ENCODE measurements around the gene COL4A1.

The COL4A1 gene

GRCh38 chr13:110251193-110251819, 55.7 kb downstream of the COL4A1 start:
- no peak overlapping the region for H3K4me3 ChIP-seq (ENCODE audit: low read length)
- no peak for DNase-seq (ENCODE audit: low read depth, low spot score)

- DNase-seq (ENCODE audit: low read depth, low spot score) = no peak
- no peak overlapping the region for H3K4me3 ChIP-seq (ENCODE audit: low read length)
Measured at GRCh38 chr13:110250258-110250891, 56.6 kb downstream of the COL4A1 start.

GRCh38 chr13:110249326-110249725, 57.6 kb downstream of the COL4A1 start:
- DNase-seq (ENCODE audit: low read depth, low spot score) = no peak
- no peak overlapping the region for H3K4me3 ChIP-seq (ENCODE audit: low read length)

DNA sequence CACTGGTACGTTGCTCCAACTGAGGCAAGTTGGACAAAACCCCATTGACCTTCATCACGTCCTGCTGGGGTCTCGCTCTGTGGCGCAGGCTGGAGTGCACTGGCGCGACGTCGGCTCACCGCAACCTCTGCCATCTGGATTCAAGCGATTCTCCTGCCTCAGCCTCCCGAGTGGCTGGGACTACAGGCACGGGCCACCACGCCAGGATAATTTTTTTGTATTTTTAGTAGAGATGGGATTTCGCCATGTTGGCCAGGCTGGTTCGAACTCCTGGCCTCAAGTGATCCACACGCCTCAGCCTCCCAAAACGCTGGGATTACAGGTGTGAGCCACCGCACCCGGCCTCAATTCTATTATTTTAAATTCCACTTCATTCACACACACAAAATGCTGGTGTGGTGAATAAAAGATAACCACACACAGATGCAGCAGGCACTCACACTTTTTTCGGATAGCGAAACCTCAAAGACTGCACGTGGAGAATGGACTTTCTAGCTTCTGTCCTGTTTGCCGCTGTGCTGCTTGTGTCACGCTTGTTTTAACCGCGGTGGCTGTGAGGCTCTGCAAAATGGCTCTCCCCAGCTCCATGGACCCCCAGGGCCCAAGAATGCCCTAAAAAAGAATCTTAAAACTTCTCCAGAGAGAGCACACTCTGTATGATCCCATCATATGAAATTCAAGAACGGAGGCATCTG, 58.4 kb downstream of the COL4A1 start:
- H3K4me3 ChIP-seq (ENCODE audit: low read length) = no peak overlapping the region
- DNase-seq (ENCODE audit: low read depth, low spot score) = no peak

DNA sequence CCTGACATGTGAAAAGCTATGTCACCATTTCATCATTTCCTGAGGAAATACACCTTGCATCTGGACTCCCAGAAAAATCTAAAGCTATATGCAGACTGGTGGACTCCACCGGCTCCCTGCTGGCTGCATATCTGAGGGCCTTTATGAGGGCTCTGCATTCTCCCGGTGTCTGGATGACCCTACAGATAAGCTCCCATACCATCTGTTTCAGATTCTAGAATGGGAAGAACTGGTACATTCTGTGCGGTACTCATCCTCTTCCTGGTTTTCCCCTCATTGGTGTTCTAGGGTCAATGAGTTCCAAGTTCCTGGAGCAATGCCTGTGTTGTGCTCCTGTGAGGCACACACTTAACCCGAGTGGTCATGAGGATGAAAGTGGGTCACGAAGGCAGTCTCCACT, 60.4 kb downstream of the COL4A1 start:
- DNase-seq (ENCODE audit: low read depth, low spot score) = no peak
- H3K4me3 ChIP-seq (ENCODE audit: low read length) = no peak overlapping the region

GRCh38 chr13:110245416-110245899, 61.5 kb downstream of the COL4A1 start:
- no peak overlapping the region for H3K4me3 ChIP-seq (ENCODE audit: low read length)
- no peak for DNase-seq (ENCODE audit: low read depth, low spot score)

- no peak overlapping the region for H3K4me3 ChIP-seq (ENCODE audit: low read length)
- DNase-seq (ENCODE audit: low read depth, low spot score) = no peak
Measured at GRCh38 chr13:110244976-110245375, 62.0 kb downstream of the COL4A1 start.

DNA sequence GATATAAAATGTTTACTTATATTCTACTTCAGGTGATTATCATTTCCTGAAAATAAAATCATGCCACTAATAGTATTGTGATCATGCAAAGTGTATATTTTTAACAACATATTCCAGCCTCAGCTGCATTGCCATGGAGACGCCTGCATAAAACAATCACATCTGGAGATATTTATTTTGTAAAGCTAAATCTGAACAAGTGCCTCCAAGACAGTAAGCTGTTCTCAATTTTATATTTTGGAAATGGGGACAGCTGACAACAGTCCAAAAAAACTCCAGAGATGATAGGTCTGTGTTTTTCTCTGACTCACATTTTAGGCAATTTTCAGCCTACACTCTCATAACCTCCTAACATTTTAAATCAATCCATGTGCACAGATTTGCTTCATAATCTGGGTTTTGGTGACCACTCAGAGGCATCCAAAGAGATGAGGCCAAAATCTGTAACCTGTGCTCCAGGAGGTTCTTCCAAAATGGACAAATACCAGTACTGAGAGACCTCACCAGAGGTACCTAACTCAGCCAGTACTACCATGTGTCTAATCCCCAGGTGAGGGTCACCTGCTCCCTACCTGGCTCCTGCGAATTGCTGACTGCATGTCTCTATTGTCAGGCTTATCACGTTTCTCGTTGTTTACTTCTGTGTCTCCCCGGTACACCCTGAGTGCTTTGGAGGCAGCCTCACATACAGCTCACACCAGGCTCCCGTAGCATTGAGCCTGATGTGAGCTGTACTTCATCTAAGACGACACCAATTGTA, 62.7 kb downstream of the COL4A1 start:
- no peak overlapping the region for H3K4me3 ChIP-seq (ENCODE audit: low read length)
- DNase-seq (ENCODE audit: low read depth, low spot score) = no peak

DNA sequence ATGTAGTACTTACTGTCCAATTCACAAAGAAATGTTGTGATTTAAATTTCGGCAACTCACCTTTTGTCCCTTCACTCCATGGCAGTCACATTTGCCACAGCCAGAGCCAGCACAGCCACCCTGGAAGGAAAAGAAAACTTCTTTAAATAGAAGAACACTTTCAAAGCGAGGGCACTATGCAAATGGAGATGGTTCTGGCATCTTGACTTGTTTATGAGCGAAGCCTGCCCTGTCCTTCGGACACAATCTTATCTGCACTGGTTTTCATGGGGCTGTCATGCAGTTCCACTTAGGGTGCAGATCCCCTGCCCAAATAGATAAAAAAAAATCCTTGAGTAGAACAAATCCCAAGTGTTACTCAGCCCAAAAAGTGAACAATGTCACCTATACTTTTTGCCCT, 64.3 kb downstream of the COL4A1 start:
- H3K4me3 ChIP-seq (ENCODE audit: low read length) = no peak overlapping the region
- no peak for DNase-seq (ENCODE audit: low read depth, low spot score)

DNA sequence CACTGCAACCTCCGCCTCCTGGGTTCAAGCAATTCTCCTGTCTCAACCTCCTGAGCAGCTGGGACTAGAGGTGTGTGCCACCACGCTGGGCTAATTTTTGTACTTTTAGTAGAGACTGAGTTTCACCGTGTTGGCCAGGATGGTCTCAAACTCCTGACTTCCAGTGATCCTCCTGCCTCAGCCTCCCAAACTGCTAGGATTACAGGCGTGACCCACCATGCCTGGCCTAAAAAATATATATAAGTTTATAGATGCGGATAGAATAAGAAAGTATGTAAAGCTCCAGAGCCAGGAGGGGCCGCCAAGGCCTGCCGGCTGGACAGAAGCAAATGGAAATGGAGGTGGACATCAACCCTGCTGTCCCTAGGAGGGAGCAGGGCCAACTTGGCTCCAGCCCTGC, 66.0 kb downstream of the COL4A1 start:
- H3K4me3 ChIP-seq (ENCODE audit: low read length) = no peak overlapping the region
- no peak for DNase-seq (ENCODE audit: low read depth, low spot score)

- no peak overlapping the region for H3K4me3 ChIP-seq (ENCODE audit: low read length)
Measured at GRCh38 chr13:110240352-110240751, 66.6 kb downstream of the COL4A1 start.

GRCh38 chr13:110239280-110240125, 67.5 kb downstream of the COL4A1 start:
- DNase-seq (ENCODE audit: low read depth, low spot score) = no peak

More at GRCh38 chr13:110240352-110240751, 66.6 kb downstream of the COL4A1 start:
- DNase-seq (ENCODE audit: low read depth, low spot score) = no peak

GRCh38 chr13:110238818-110239195, 68.2 kb downstream of the COL4A1 start:
- no peak for DNase-seq (ENCODE audit: low read depth, low spot score)
- H3K4me3 ChIP-seq (ENCODE audit: low read length) = no peak overlapping the region

More at GRCh38 chr13:110239280-110240125, 67.5 kb downstream of the COL4A1 start:
- H3K4me3 ChIP-seq (ENCODE audit: low read length) = no peak overlapping the region

GRCh38 chr13:110237875-110238817, 68.8 kb downstream of the COL4A1 start:
- H3K4me3 ChIP-seq (ENCODE audit: low read length) = no peak overlapping the region
- no peak for DNase-seq (ENCODE audit: low read depth, low spot score)

DNA sequence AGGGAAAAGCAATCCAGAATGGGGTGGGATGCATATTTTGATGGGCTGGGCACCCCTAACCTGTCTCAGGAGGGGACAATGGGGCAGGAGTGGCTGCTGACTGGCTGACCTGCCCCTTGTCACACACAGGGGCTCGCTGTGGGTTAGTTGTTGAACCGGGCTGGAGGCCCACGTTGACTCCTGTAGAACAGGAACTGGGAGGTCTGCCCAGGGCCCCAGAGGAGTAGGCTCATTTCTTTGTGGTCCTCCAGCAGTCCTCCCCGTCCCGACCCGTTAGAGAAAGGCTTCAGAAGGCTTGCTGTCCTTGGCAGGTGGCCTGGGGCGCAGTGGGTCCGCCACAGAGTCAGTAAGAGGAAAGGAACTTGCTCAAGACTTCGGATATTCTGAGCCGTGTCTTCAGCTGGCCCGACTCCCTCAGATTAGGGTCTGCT, 70.1 kb downstream of the COL4A1 start:
- H3K4me3 ChIP-seq (ENCODE audit: low read length) = no peak overlapping the region
- DNase-seq (ENCODE audit: low read depth, low spot score) = no peak

DNA sequence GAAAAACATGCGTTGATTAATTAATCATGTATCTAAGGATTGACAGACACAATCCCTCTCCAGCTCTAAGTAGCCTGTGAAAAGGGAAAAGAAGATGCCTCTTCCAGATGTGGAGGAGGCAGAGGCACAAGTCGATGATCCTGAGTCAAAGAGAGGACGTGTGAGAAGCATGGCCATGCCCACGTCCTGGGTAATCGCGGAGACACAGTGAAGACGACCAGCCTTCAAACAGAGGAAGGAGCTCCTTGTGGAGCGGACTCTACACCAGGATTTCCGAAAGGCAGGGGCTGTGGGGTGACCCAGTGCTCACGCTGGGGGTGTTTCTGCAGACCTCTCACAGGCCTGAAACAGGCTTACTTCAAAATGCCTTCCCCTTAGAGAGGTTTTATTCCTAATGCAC, 70.5 kb downstream of the COL4A1 start:
- DNase-seq (ENCODE audit: low read depth, low spot score) = no peak

DNA sequence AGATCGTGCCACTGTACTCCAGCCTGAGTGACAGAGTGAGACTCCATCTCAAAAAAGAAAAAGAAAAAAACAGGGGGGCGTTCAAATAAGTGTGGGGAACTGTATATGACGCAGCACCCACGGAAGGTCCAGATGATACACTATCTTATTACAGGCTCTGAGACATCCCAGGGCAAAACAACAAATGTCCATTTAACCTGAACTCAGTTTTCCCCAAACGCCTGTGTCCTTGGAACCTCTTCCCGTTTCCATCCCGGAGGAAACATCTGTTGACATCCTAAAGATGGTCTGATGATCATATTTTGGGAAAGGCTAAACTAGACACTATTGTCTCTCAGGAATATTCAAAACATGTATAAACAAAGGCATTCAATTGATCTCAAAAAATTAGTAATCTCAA, 72.4 kb downstream of the COL4A1 start:
- H3K4me3 ChIP-seq (ENCODE audit: low read length) = no peak overlapping the region
- DNase-seq (ENCODE audit: low read depth, low spot score) = no peak

More for the DNA sequence above, 70.5 kb downstream of the COL4A1 start:
- no peak overlapping the region for H3K4me3 ChIP-seq (ENCODE audit: low read length)

- no peak for DNase-seq (ENCODE audit: low read depth, low spot score)
- no peak overlapping the region for H3K4me3 ChIP-seq (ENCODE audit: low read length)
Measured at GRCh38 chr13:110233951-110234280, 73.0 kb downstream of the COL4A1 start.
